Esophagus squamous epithelium (tissue), 5 donors: ENCODE data around the gene GSTM3. TPM values are rescaled to one million over a fixed set of nuclear protein-coding genes. Genes with fewer than 3 reads are reported as not detected.

Experiments used
- DNase-seq: peaks from one replicate; lab custom pipeline; 2025; lab: John Stamatoyannopoulos, UW
- H3K27ac ChIP-seq, 4 donors: fragments of 200-600 bp; sonication (generic); one replicate each; pipeline ENCODE4 v1.5.1; 2016 to 2019; ENCODE audit warnings: mild to moderate bottlenecking in 1 of 4
- H3K27me3 ChIP-seq, 4 donors: fragments of 200-600 bp; sonication (generic); 1 replicate in 3 of 4; 2 replicates in 1 of 4; pipeline versions ENCODE4 v1.5.1 to v1.6.0; 2017 to 2021; ENCODE audit warnings: antibody characterized with exemption in 1 of 4
- H3K36me3 ChIP-seq, 3 donors: fragments of 200-600 bp; sonication (generic); one replicate each; pipeline ENCODE4 v1.5.1; 2016 to 2019
- H3K4me1 ChIP-seq, 3 donors: fragments of 200-600 bp; sonication (generic); one replicate each; pipeline ENCODE4 v1.5.1; 2017 to 2019
- H3K4me3 ChIP-seq, 4 donors: fragments of 200-600 bp; sonication (generic); 1 replicate in 3 of 4; 2 replicates in 1 of 4; pipeline ENCODE4 v1.5.1; 2016 to 2019; ENCODE audit warnings: mild to moderate bottlenecking in 2 of 4, moderate library complexity in 1 of 4
- H3K9me3 ChIP-seq, 3 donors: fragments of 200-600 bp; sonication (generic); one replicate each; pipeline ENCODE4 v1.5.1; 2016 to 2019
- CTCF ChIP-seq, 6 experiments: fragments of 450-650 bp in 4 of 6; fragments of 200-600 bp in 2 of 6; sonication (generic) in 2 of 6; IDR thresholded peaks; one replicate each; pipeline ENCODE4 v1.5.1; 2016 to 2019; ENCODE audit warnings: antibody characterized with exemption in 6 of 6, mild to moderate bottlenecking in 4 of 6, moderate library complexity in 4 of 6
- POLR2A ChIP-seq, 4 donors: fragments of 450-650 bp; IDR thresholded peaks; one replicate each; pipeline ENCODE4 v1.6.1; 2017; ENCODE audit warnings: antibody characterized with exemption in 4 of 4, mild to moderate bottlenecking in 4 of 4, moderate library complexity in 3 of 4
- WGBS, 2 donors: methylation state at CpG; one replicate each; pipeline ENCODE4 v1.1.5; 2018; 5-methylcytosine and 5-hydroxymethylcytosine counted together
- intact Hi-C: fragments of 100-400 bp; cut with DNase I; formaldehyde crosslinking; loops from one replicate; pipeline ENCODE4 v1.15.0; 2022
- total RNA-seq, 4 donors: library from RNA; depleted of rRNA; stranded (reverse); fragments of >200 nt; gene quantifications; one replicate each; pipeline ENCODE4 v1.1.0, GENCODE V29; 2016
- donor health status: DM: yes; HTN: yes; CAD: no.

Gene GSTM3
- total RNA-seq, 4 donors from 2014 or later = 86.2 to 273 (median 150) TPM

- peaks cover 24 to 56% (median 48%) of the 10 kb centered on the region in 3 donors for H3K4me1 ChIP-seq
- WGBS, 2 donors = 33 to 43% methylated on average over 5 of the region's 5 CpGs
- no peaks in the 10 kb centered on the region for H3K27me3 ChIP-seq
- no peaks in the 10 kb centered on the region for H3K36me3 ChIP-seq
- H3K4me3 ChIP-seq = no peak overlapping the region
- no peak for TF ChIP-seq POLR2A (IDR thresholded peaks at IDR 0.05)
- TF ChIP-seq CTCF (IDR thresholded peaks at IDR 0.05) = no peak
- intact Hi-C loops = no loop called here
- H3K9me3 ChIP-seq = no peaks in the 10 kb centered on the region
- no peak for DNase-seq
- H3K27ac ChIP-seq = peak overlapping the region in 1 of 4 donors; percentile 77
Measured at GRCh38 chr1:109719337-109719837, 21.5 kb downstream of the GSTM3 start.

GRCh38 chr1:109718495-109718894 is 22.3 kb downstream of the GSTM3 start:
- WGBS, 2 donors = 79 to 86% methylated on average over 2 of the region's 2 CpGs
- intact Hi-C loops = no loop called here

GRCh38 chr1:109717729-109718128 is 23.1 kb downstream of the GSTM3 start:
- Histone ChIP-seq H3K4me1 (peaks cover 24 to 56% (median 48%) of the 10 kb centered on the region in 3 donors), H3K27ac (peak overlapping the region; percentile 71 to 85 (median 76)), H3K36me3 (no peaks in the 10 kb centered on the region), H3K27me3 (no peaks in the 10 kb centered on the region), H3K9me3 (no peaks in the 10 kb centered on the region), H3K4me3 (no peak overlapping the region)
- WGBS, 2 donors = 48 to 55% methylated on average over 5 of the region's 5 CpGs
- DNase-seq = no peak
- TF ChIP-seq POLR2A (IDR thresholded peaks at IDR 0.05) (no peak), CTCF (IDR thresholded peaks at IDR 0.05) (no peak)
- intact Hi-C loops = no loop called here

More at GRCh38 chr1:109718495-109718894, 22.3 kb downstream of the GSTM3 start:
- Histone ChIP-seq H3K27me3 (no peaks in the 10 kb centered on the region), H3K4me3 (no peak overlapping the region), H3K36me3 (no peaks in the 10 kb centered on the region), H3K4me1 (peaks cover 24 to 56% (median 48%) of the 10 kb centered on the region in 3 donors), H3K9me3 (no peaks in the 10 kb centered on the region), H3K27ac (peak overlapping the region; percentile 57 to 85 (median 76))
- DNase-seq = no peak
- TF ChIP-seq CTCF (IDR thresholded peaks at IDR 0.05) (no peak), POLR2A (IDR thresholded peaks at IDR 0.05) (no peak)

- intact Hi-C loops = no loop called here
- H3K36me3 ChIP-seq = no peaks in the 10 kb centered on the region
- no peak overlapping the region for H3K4me3 ChIP-seq
- WGBS, 2 donors = 34 to 52% methylated on average over 3 of the region's 3 CpGs
- TF ChIP-seq POLR2A (IDR thresholded peaks at IDR 0.05) = no peak
- peaks cover 24 to 56% (median 48%) of the 10 kb centered on the region in 3 donors for H3K4me1 ChIP-seq
- no peaks in the 10 kb centered on the region for H3K27me3 ChIP-seq
- H3K9me3 ChIP-seq = no peaks in the 10 kb centered on the region
- DNase-seq = no peak
- peak overlapping the region; percentile 71 to 85 (median 76) for H3K27ac ChIP-seq
Measured at GRCh38 chr1:109716570-109717090, 24.2 kb downstream of the GSTM3 start.

- Histone ChIP-seq H3K9me3 (no peaks in the 10 kb centered on the region), H3K27me3 (no peaks in the 10 kb centered on the region), H3K4me3 (no peak overlapping the region), H3K27ac (peak overlapping the region; percentile 71 to 85 (median 76)), H3K36me3 (no peaks in the 10 kb centered on the region), H3K4me1 (peaks cover 24 to 56% (median 48%) of the 10 kb centered on the region in 3 donors)
- intact Hi-C loops = no loop called here
- TF ChIP-seq POLR2A (IDR thresholded peaks at IDR 0.05) = no peak
- TF ChIP-seq CTCF (IDR thresholded peaks at IDR 0.05) = no peak
- 40 to 60% methylated on average over 1 of the region's 3 CpGs for WGBS, 2 donors
- no peak for DNase-seq
Measured at GRCh38 chr1:109716121-109716520, 24.7 kb downstream of the GSTM3 start.
